ENCODE results near the gene DENND1A.

- TF ChIP-seq CTCF (IDR thresholded peaks at IDR 0.05) (no peak), POLR2A (IDR thresholded peaks at IDR 0.05) (no peak)
These were observed 558.7 kb downstream of the DENND1A start for GRCh38 chr9:123371228-123371584.
